ENCODE results near the gene TMEM184B.

GRCh38 chr22:38314051-38314932 is 41.5 kb upstream of the TMEM184B start:
- no peak for TF ChIP-seq CTCF (IDR thresholded peaks at IDR 0.05)
- TF ChIP-seq EZH2 (IDR thresholded peaks at IDR 0.05; ENCODE audit: borderline replicate concordance, insufficient read depth, low read depth, low read length, poor library complexity, severe bottlenecking) = no peak
